ENCODE measurements around the gene TTI1. TPM values are rescaled to one million over a fixed set of nuclear protein-coding genes. Genes with fewer than 3 reads are reported as not detected.

TTI1 gene
- total RNA-seq, 1 donor, result 14.3 TPM

- no peaks in the 10 kb centered on the region for H3K27me3 ChIP-seq (ENCODE audit: insufficient read depth, low read length)
- no peaks in the 10 kb centered on the region for H3K4me1 ChIP-seq (ENCODE audit: insufficient read depth, low read length)
- no peaks in the 10 kb centered on the region for H3K9me3 ChIP-seq (ENCODE audit: low read depth, low read length)
Observed at GRCh38 chr20:37938954-37939353, 94.3 kb downstream of the TTI1 start.

GRCh38 chr20:37938181-37938750, 95.0 kb downstream of the TTI1 start:
- Histone ChIP-seq H3K4me1 (ENCODE audit: insufficient read depth, low read length) (no peaks in the 10 kb centered on the region), H3K4me3 (ENCODE audit: low read length) (no peak overlapping the region), H3K9me3 (ENCODE audit: low read depth, low read length) (no peaks in the 10 kb centered on the region), H3K27me3 (ENCODE audit: insufficient read depth, low read length) (no peaks in the 10 kb centered on the region)

More at GRCh38 chr20:37938954-37939353, 94.3 kb downstream of the TTI1 start:
- H3K4me3 ChIP-seq (ENCODE audit: low read length), result no peak overlapping the region

- Histone ChIP-seq H3K4me3 (ENCODE audit: low read length) (no peak overlapping the region), H3K4me1 (ENCODE audit: insufficient read depth, low read length) (no peaks in the 10 kb centered on the region), H3K27me3 (ENCODE audit: insufficient read depth, low read length) (no peaks in the 10 kb centered on the region), H3K9me3 (ENCODE audit: low read depth, low read length) (no peaks in the 10 kb centered on the region)
Observed at GRCh38 chr20:37937686-37938085, 95.6 kb downstream of the TTI1 start.

- no peaks in the 10 kb centered on the region for H3K4me1 ChIP-seq (ENCODE audit: insufficient read depth, low read length)
- H3K9me3 ChIP-seq (ENCODE audit: low read depth, low read length), result no peaks in the 10 kb centered on the region
- H3K4me3 ChIP-seq (ENCODE audit: low read length), result no peak overlapping the region
- H3K27me3 ChIP-seq (ENCODE audit: insufficient read depth, low read length), result no peaks in the 10 kb centered on the region
Observed at GRCh38 chr20:37936451-37936850, 96.8 kb downstream of the TTI1 start.

GRCh38 chr20:37936041-37936440, 97.2 kb downstream of the TTI1 start:
- no peaks in the 10 kb centered on the region for H3K4me1 ChIP-seq (ENCODE audit: insufficient read depth, low read length)
- no peaks in the 10 kb centered on the region for H3K27me3 ChIP-seq (ENCODE audit: insufficient read depth, low read length)
- H3K4me3 ChIP-seq (ENCODE audit: low read length), result no peak overlapping the region
- H3K9me3 ChIP-seq (ENCODE audit: low read depth, low read length), result no peaks in the 10 kb centered on the region

GRCh38 chr20:37935435-37935834, 97.8 kb downstream of the TTI1 start:
- H3K4me1 ChIP-seq (ENCODE audit: insufficient read depth, low read length), result no peaks in the 10 kb centered on the region
- no peaks in the 10 kb centered on the region for H3K9me3 ChIP-seq (ENCODE audit: low read depth, low read length)
- no peak overlapping the region for H3K4me3 ChIP-seq (ENCODE audit: low read length)
- H3K27me3 ChIP-seq (ENCODE audit: insufficient read depth, low read length), result no peaks in the 10 kb centered on the region

GRCh38 chr20:37934634-37935375, 98.5 kb downstream of the TTI1 start:
- Histone ChIP-seq H3K9me3 (ENCODE audit: low read depth, low read length) (no peaks in the 10 kb centered on the region), H3K4me1 (ENCODE audit: insufficient read depth, low read length) (no peaks in the 10 kb centered on the region), H3K4me3 (ENCODE audit: low read length) (no peak overlapping the region), H3K27me3 (ENCODE audit: insufficient read depth, low read length) (no peaks in the 10 kb centered on the region)

GRCh38 chr20:37933786-37934633, 99.2 kb downstream of the TTI1 start:
- H3K4me3 ChIP-seq (ENCODE audit: low read length), result no peak overlapping the region
- H3K4me1 ChIP-seq (ENCODE audit: insufficient read depth, low read length), result no peaks in the 10 kb centered on the region
- no peaks in the 10 kb centered on the region for H3K9me3 ChIP-seq (ENCODE audit: low read depth, low read length)
- no peaks in the 10 kb centered on the region for H3K27me3 ChIP-seq (ENCODE audit: insufficient read depth, low read length)

Other genes starting within 250 kb of the TTI1 start
- not detected for gene VSTM2L, start 130.3 kb downstream of the TTI1 start, total RNA-seq
- 69.2 TPM for gene RPRD1B, start 290 bp upstream of the TTI1 start, total RNA-seq
- 0.73 TPM for gene TGM2, start 131.8 kb upstream of the TTI1 start, total RNA-seq
- gene KIAA1755, start 227.3 kb upstream of the TTI1 start, total RNA-seq, result 0.10 TPM

Measured in mononuclear cell (primary cell).